ENCODE data around the gene RBP2. TPM values are rescaled to one million over a fixed set of nuclear protein-coding genes. Genes with fewer than 3 reads are reported as not detected.

Gene RBP2
- total and polyA plus RNA-seq, 9 of the 15 experiments (the other 6 are each of a cell fraction or from before 2014, with no cell fraction given), result not detected

- WGBS (ENCODE audit: insufficient coverage, low coverage, missing lambda C conversion rate), result 45% methylated on average over 7 of the region's 7 CpGs
- no TSS peak for BruUV-seq (replicated peaks)
- FAIRE-seq (peak; percentile 89), DNase-seq (ENCODE audit: extremely low read depth in 1 of 4, low spot score in 3 of 4) (peak; percentile 69 to 72 (median 70)), ATAC-seq (peak; percentile 96)
- Histone ChIP-seq H3K9ac (ENCODE audit: insufficient read depth in 1 of 2, low read depth in 2 of 2, low read length in 2 of 2) (no peak overlapping the region), H3K27ac (ENCODE audit: extremely low read depth, low read depth, low read length) (no peak overlapping the region), H3K9me1 (ENCODE audit: control insufficient read depth, insufficient read depth, low read length) (no peaks in the 10 kb centered on the region), H4K20me1 (replicated peaks; ENCODE audit: control insufficient read depth, insufficient read depth, low read length) (no peaks in the 10 kb centered on the region), H2AFZ (ENCODE audit: low read depth, low read length) (no peak overlapping the region), H3K4me1 (replicated peaks in 1 of 2; ENCODE audit: control insufficient read depth in 2 of 2, insufficient read depth in 2 of 2, low read length in 2 of 2) (no peaks in the 10 kb centered on the region), H3K4me2 (ENCODE audit: insufficient read depth, low read length) (no peak overlapping the region), H3K4me3 (no peak overlapping the region), H3K36me3 (ENCODE audit: control insufficient read depth, insufficient read depth, low read length) (no peaks in the 10 kb centered on the region), H3K9me3 (replicated peaks; ENCODE audit: control insufficient read depth, insufficient read depth, low read depth, low read length) (no peaks in the 10 kb centered on the region), H3K79me2 (ENCODE audit: control insufficient read depth, insufficient read depth, low read length) (no peaks in the 10 kb centered on the region), H3K27me3 (ENCODE audit: control insufficient read depth in 2 of 2, insufficient read depth in 2 of 2, low read length in 2 of 2) (no peaks in the 10 kb centered on the region)
- intact Hi-C loops (cut with micrococcal nuclease) (loop anchor here (1.0 to 10.0 kb wide), 4 partner anchors 93 to 627 kb away; partner anchors contain the start of gene CLSTN2), in situ Hi-C loops (cut with MboI) (no loop called here)
- POLR2A ChIA-PET, result no interaction called here
- CTCF ChIA-PET (ENCODE audit: low intra/inter-chr PET ratio), result interaction anchor here (0.6 to 1.8 kb wide), 4 partner anchors 133 to 1437 kb away, joined by 3 to 12 read pairs (median 3); no protein-coding TSS in a partner anchor
- TF ChIP-seq SRSF9 (IDR thresholded peaks at IDR 0.05; ENCODE audit: borderline replicate concordance, low read depth, low read length) (no peak), CTCF (IDR thresholded peaks at IDR 0.05 in 2 of 3, conservative IDR thresholded peaks at IDR 0.05 in 1 of 3; ENCODE audit: insufficient read depth in 2 of 3, low read depth in 1 of 3, low read length in 3 of 3) (peak; percentile 61 to 88 (median 75); a peak in 5 of 6 replicates), ZNF384 (IDR thresholded peaks at IDR 0.05; ENCODE audit: low read depth, low read length) (no peak), ELF4 (CRISPR knock-in tag; IDR thresholded peaks at IDR 0.05) (no peak), ZC3H4 (CRISPR knock-in tag; IDR thresholded peaks at IDR 0.05; ENCODE audit: borderline replicate concordance) (no peak), ARHGAP35 (IDR thresholded peaks at IDR 0.05; ENCODE audit: partially characterized antibody) (no peak), SMC3 (conservative IDR thresholded peaks at IDR 0.05; ENCODE audit: insufficient read depth, low read depth, low read length) (peak; percentile 60), MAZ (CRISPR knock-in tag; conservative IDR thresholded peaks at IDR 0.05 in 1 of 2, IDR thresholded peaks at IDR 0.05 in 1 of 2) (0 out of 4 replicates have a peak, but pooled peaks of 1 of the 2 experiments have one; percentile 11), FOXO4 (CRISPR knock-in tag; IDR thresholded peaks at IDR 0.05) (no peak), ZFP1 (CRISPR knock-in tag; IDR thresholded peaks at IDR 0.05) (no peak), CXXC5 (CRISPR knock-in tag; IDR thresholded peaks at IDR 0.05) (no peak), BMI1 (IDR thresholded peaks at IDR 0.05; ENCODE audit: low read length) (no peak), E2F8 (IDR thresholded peaks at IDR 0.05; ENCODE audit: low read depth, partially characterized antibody) (no peak), ZNF511 (CRISPR knock-in tag; IDR thresholded peaks at IDR 0.05) (no peak), FOXJ3 (CRISPR knock-in tag; IDR thresholded peaks at IDR 0.05) (no peak)
Measured at GRCh38 chr3:139427283-139428060, 48.8 kb downstream of the RBP2 start.

Data from K562 (cell line).